Endothelial cell of umbilical vein (primary cell): ENCODE measurements around the gene CCNG2. TPM values are rescaled to one million over a fixed set of nuclear protein-coding genes. Genes with fewer than 3 reads are reported as not detected.

Experiments used
- BruUV-seq: library from RNA; stranded (reverse); fragments of 400-500 nt; replicated peaks from 2 replicates; lab custom pipeline; 2021; lab: Mats Ljungman, UMichigan
- CTCF ChIA-PET: fragments of 300-600, 350-600 bp; sonication (Branson Sonifier 250); formaldehyde crosslinking; loops from one replicate; lab custom pipeline; 2021; ENCODE audit warnings: antibody characterized with exemption, inconsistent platforms; lab: Charles Lee
- POLR2A ChIA-PET: fragments of 300-600, 350-600 bp; sonication (Branson Sonifier 250); formaldehyde crosslinking; loops from one replicate; lab custom pipeline; 2021; ENCODE audit warnings: antibody characterized with exemption, inconsistent platforms; lab: Charles Lee
- DNase-seq: peaks from one replicate; pipeline ENCODE4 v3.0.0-alpha.2; 2011; ENCODE audit warnings: low read depth, low spot score
- FAIRE-seq: peaks from 2 replicates; lab custom pipeline; 2011; peaks lifted over from hg19 to GRCh38; lab: Jason Lieb, UNC
- H2AFZ ChIP-seq: 2 replicates; pipeline ENCODE4 v1.6.0; 2012; ENCODE audit warnings: low read depth, low read length, control low read depth, inconsistent platforms
- H3K27ac ChIP-seq: 2 replicates; pipeline ENCODE4 v1.5.1; 2011; ENCODE audit warnings: low read depth, mild to moderate bottlenecking, control low read depth, low read length, moderate library complexity; ENCODE audit not compliant: insufficient read depth
- H3K27me3 ChIP-seq, 2 experiments: 2 replicates each; pipeline versions ENCODE4 v1.6.0 to v1.6.1; 2011; ENCODE audit warnings: low read length in 2 of 2, mixed read lengths in 1 of 2; ENCODE audit not compliant: control insufficient read depth in 2 of 2, insufficient read depth in 2 of 2
- H3K36me3 ChIP-seq, 2 experiments: 2 replicates in 1 of 2; 3 replicates in 1 of 2; pipeline ENCODE4 v1.5.1; 2011; ENCODE audit warnings: low read length in 2 of 2, mild to moderate bottlenecking in 1 of 2, moderate library complexity in 1 of 2; ENCODE audit not compliant: control insufficient read depth in 2 of 2, insufficient read depth in 2 of 2; ENCODE audit errors: extremely low read depth in 1 of 2
- H3K4me1 ChIP-seq: 3 replicates; pipeline ENCODE4 v1.5.1; 2011; ENCODE audit warnings: mild to moderate bottlenecking, low read length; ENCODE audit not compliant: control insufficient read depth, insufficient read depth; ENCODE audit errors: extremely low read depth
- H3K4me2 ChIP-seq: 2 replicates; pipeline ENCODE4 v1.6.1; 2011; ENCODE audit warnings: low read length, control low read depth, mixed read lengths; ENCODE audit not compliant: insufficient read depth
- H3K4me3 ChIP-seq, 3 experiments: fragments of 200-600 bp in 1 of 3; sonication (generic), shearing (Covaris generic) in 1 of 3; replicated peaks in 1 of 3; 2 replicates each; pipeline ENCODE4 v1.5.1; 2011 to 2016; ENCODE audit warnings: control low read depth in 3 of 3, low read length in 3 of 3, mild to moderate bottlenecking in 2 of 3, inconsistent platforms in 1 of 3, low read depth in 1 of 3, moderate library complexity in 1 of 3; ENCODE audit not compliant: insufficient read depth in 1 of 3
- H3K79me2 ChIP-seq: 2 replicates; pipeline ENCODE4 v1.6.0; 2012; ENCODE audit warnings: low read length, inconsistent platforms; ENCODE audit not compliant: control insufficient read depth, insufficient read depth
- H3K9ac ChIP-seq: replicated peaks from 2 replicates; pipeline ENCODE3; 2011; ENCODE audit warnings: low read length, control low read depth; ENCODE audit not compliant: insufficient read depth; ENCODE audit errors: extremely low read depth
- H3K9me1 ChIP-seq: replicated peaks from 3 replicates; pipeline ENCODE4 v1.6.0; 2011; ENCODE audit warnings: mild to moderate bottlenecking, low read length; ENCODE audit not compliant: control insufficient read depth, insufficient read depth; ENCODE audit errors: extremely low read depth
- H3K9me3 ChIP-seq: replicated peaks from 2 replicates; pipeline ENCODE4 v1.5.1; 2012; ENCODE audit warnings: low read length, inconsistent platforms; ENCODE audit not compliant: control insufficient read depth, insufficient read depth
- H4K20me1 ChIP-seq: replicated peaks from 2 replicates; pipeline ENCODE3; 2011; ENCODE audit warnings: mild to moderate bottlenecking, low read length; ENCODE audit not compliant: control insufficient read depth, insufficient read depth; ENCODE audit errors: extremely low read depth
- EZH2 ChIP-seq: IDR thresholded peaks from 2 replicates; pipeline ENCODE4 v1.6.1; 2012; ENCODE audit warnings: borderline replicate concordance, low read depth, mild to moderate bottlenecking, moderate library complexity, low read length, inconsistent platforms; ENCODE audit not compliant: severe bottlenecking
- FOS ChIP-seq: IDR thresholded peaks from 2 replicates; pipeline ENCODE4 v1.6.1; 2011; ENCODE audit warnings: mild to moderate bottlenecking, low read length, moderate library complexity, borderline replicate concordance; ENCODE audit not compliant: insufficient read depth
- GATA2 ChIP-seq: IDR thresholded peaks from 2 replicates; pipeline ENCODE4 v1.7.0; 2011; ENCODE audit warnings: low read depth, mild to moderate bottlenecking, moderate library complexity, mixed read lengths, low read length; ENCODE audit not compliant: insufficient read length, insufficient read depth
- JUN ChIP-seq: IDR thresholded peaks from 2 replicates; pipeline ENCODE4 v1.6.1; 2011; ENCODE audit warnings: borderline replicate concordance, low read depth; ENCODE audit not compliant: insufficient read length, insufficient read depth
- MYC ChIP-seq: IDR thresholded peaks from one replicate; pipeline ENCODE4 v1.6.1; 2011; ENCODE audit warnings: mild to moderate bottlenecking, low read depth, low read length
- POLR2A ChIP-seq: IDR thresholded peaks from 2 replicates; pipeline ENCODE4 v1.6.1; 2012; ENCODE audit warnings: low read depth, mild to moderate bottlenecking, control low read depth, low read length
- POLR2AphosphoS5 ChIP-seq: IDR thresholded peaks from 2 replicates; pipeline ENCODE4 v1.6.1; 2012; ENCODE audit warnings: low read depth, mild to moderate bottlenecking, control low read depth, low read length, moderate library complexity; ENCODE audit not compliant: insufficient read depth
- dilution Hi-C: fragments of 300-500 bp; cut with MboI; formaldehyde crosslinking; loops from one replicate; pipeline ENCODE4 v1.15.0; 2019; ENCODE audit warnings: low sequenced_read_pairs; ENCODE audit not compliant: extremely low pct_ligation_motif_present
- intact Hi-C: fragments of 100-400 bp; cut with micrococcal nuclease; formaldehyde crosslinking; loops from one replicate; pipeline ENCODE4 v1.10.0; 2022
- polyA plus RNA-seq, 4 experiments: library from polyadenylated mRNA; depleted of rRNA in 3 of 4; stranded (reverse) in 3 of 4; unstranded in 1 of 4; fragments of >200 nt; gene quantifications; 2 replicates each; pipeline versions ENCODE4 v1.2.1 to v1.2.3, GENCODE V29; 2011 to 2012; ENCODE audit warnings: missing spikeins in 1 of 4
- total RNA-seq: library from RNA; stranded (reverse); gene quantifications from 2 replicates; pipeline ENCODE4 v1.2.3, GENCODE V29; 2021
- TF ChIP-seq, protein P1 (sequence below): IDR thresholded peaks from 2 replicates; pipeline ENCODE4 v1.6.1; 2011; ENCODE audit not compliant: insufficient read depth, insufficient read length
- TF ChIP-seq, protein P2 (sequence below), 2 donors: IDR thresholded peaks; 1 replicate in 1 of 2; 2 replicates in 1 of 2; pipeline ENCODE4 v1.5.1; 2011; ENCODE audit warnings: low read length in 2 of 2, mild to moderate bottlenecking in 2 of 2, moderate library complexity in 2 of 2, control low read depth in 1 of 2, inconsistent platforms in 1 of 2, low read depth in 1 of 2; ENCODE audit not compliant: insufficient read depth in 1 of 2; ENCODE audit errors: extremely low read depth in 1 of 2

The CCNG2 gene
- total and polyA plus RNA-seq, 2 donors (not counting 3 experiments of a cell fraction or from before 2014, with no cell fraction given) = 7.9 to 28.3 TPM

DNA sequence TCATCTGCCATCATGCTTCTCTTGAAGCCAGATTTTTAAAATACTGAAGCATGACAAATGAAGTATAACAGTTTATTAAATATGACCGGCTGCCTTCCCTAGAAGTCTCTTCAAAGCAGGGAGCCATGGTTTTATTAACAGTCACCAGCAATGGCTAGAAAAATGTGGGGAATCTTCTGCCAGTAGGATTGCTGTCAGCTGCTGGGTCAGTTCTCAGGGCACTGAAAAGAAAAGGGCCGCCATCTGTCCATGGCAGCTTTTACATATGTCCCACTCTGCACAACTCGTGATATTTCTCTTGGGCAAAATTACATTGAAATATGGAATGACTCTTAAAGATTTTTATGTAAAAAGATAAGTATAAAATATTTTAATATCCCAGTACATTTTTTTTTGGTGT, 2.8 kb downstream of the CCNG2 start:
- H3K36me3 ChIP-seq = peaks cover 10 to 20% of the 10 kb centered on the region in 2 experiments
- no peak overlapping the region for H3K4me2 ChIP-seq
- no TSS peak for BruUV-seq
- H3K79me2 ChIP-seq = no peaks in the 10 kb centered on the region
- ChIA-PET POLR2A (no interaction called here), CTCF (no interaction called here)
- peaks cover 15% of the 10 kb centered on the region for H3K4me1 ChIP-seq
- H3K27ac ChIP-seq = no peak overlapping the region
- H3K4me3 ChIP-seq = no peak overlapping the region
- intact Hi-C loops (loop anchor here (2.0 kb wide), 1 partner anchor 43 kb away; no protein-coding TSS in a partner anchor), dilution Hi-C loops (no loop called here)
- DNase-seq = no peak
- H3K9me1 ChIP-seq = no peaks in the 10 kb centered on the region
- no peak for TF ChIP-seq MYC
- no peak for TF ChIP-seq JUN
- TF ChIP-seq, protein P1, sequence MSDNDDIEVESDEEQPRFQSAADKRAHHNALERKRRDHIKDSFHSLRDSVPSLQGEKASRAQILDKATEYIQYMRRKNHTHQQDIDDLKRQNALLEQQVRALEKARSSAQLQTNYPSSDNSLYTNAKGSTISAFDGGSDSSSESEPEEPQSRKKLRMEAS = no peak
- no peak for TF ChIP-seq POLR2AphosphoS5
- no peak for TF ChIP-seq GATA2
- TF ChIP-seq POLR2A = no peak
- no peak for TF ChIP-seq EZH2
- TF ChIP-seq FOS = no peak
- TF ChIP-seq, protein P2, sequence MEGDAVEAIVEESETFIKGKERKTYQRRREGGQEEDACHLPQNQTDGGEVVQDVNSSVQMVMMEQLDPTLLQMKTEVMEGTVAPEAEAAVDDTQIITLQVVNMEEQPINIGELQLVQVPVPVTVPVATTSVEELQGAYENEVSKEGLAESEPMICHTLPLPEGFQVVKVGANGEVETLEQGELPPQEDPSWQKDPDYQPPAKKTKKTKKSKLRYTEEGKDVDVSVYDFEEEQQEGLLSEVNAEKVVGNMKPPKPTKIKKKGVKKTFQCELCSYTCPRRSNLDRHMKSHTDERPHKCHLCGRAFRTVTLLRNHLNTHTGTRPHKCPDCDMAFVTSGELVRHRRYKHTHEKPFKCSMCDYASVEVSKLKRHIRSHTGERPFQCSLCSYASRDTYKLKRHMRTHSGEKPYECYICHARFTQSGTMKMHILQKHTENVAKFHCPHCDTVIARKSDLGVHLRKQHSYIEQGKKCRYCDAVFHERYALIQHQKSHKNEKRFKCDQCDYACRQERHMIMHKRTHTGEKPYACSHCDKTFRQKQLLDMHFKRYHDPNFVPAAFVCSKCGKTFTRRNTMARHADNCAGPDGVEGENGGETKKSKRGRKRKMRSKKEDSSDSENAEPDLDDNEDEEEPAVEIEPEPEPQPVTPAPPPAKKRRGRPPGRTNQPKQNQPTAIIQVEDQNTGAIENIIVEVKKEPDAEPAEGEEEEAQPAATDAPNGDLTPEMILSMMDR (IDR thresholded peaks at IDR 0.05; ENCODE audit: extremely low read depth in 1 of 2, insufficient read depth in 1 of 2, low read depth in 1 of 2, low read length in 2 of 2) = no peak
- no peaks in the 10 kb centered on the region for H3K9me3 ChIP-seq
- no peak overlapping the region for H3K9ac ChIP-seq
- peaks cover 0 to 1% of the 10 kb centered on the region in 2 experiments for H3K27me3 ChIP-seq
- no peaks in the 10 kb centered on the region for H4K20me1 ChIP-seq
- no peak for FAIRE-seq
- no peak overlapping the region for H2AFZ ChIP-seq
